GM12878 (cell line): ENCODE results near the gene MB. TPM values are rescaled to one million over a fixed set of nuclear protein-coding genes. Genes with fewer than 3 reads are reported as not detected.

Experiments
- ATAC-seq: fragments of 200-7000 bp; cut with Tn5 transposase; 3 replicates; pipeline ENCODE4 v1.9.1; 2020; ENCODE audit warnings: mild to moderate bottlenecking, moderate library complexity
- BruUV-seq: library from RNA; stranded (reverse); fragments of 400-500 nt; replicated peaks from 2 replicates; lab custom pipeline; 2021; lab: Mats Ljungman, UMichigan
- CTCF ChIA-PET: fragments of 300-600 bp; sonication (Branson Sonifier 250); formaldehyde crosslinking; extraction: SDS; loops from one replicate; lab custom pipeline; 2021; ENCODE audit warnings: inconsistent platforms; lab: Yijun Ruan, JAX
- POLR2A ChIA-PET: fragments of 350-600 bp; formaldehyde crosslinking; extraction: SDS; loops from one replicate; lab custom pipeline; 2021; ENCODE audit warnings: inconsistent platforms; lab: Charles Lee
- RAD21 ChIA-PET: fragments of 300-600 bp; sonication (Branson Sonifier 250); formaldehyde crosslinking; loops from one replicate; lab custom pipeline; 2023; ENCODE audit warnings: antibody characterized with exemption; ENCODE audit not compliant: unreplicated experiment; lab: Charles Lee
- SMC1A ChIA-PET: fragments of 300-600 bp; sonication (Branson Sonifier 250); formaldehyde crosslinking; loops from one replicate; lab custom pipeline; 2023; ENCODE audit not compliant: unreplicated experiment, uncharacterized antibody; lab: Charles Lee
- DNase-seq: peaks from one replicate; pipeline ENCODE4 v3.0.0-alpha.2; 2011; ENCODE audit warnings: low read depth, low spot score
- FAIRE-seq: peaks from 3 replicates; lab custom pipeline; 2011; peaks lifted over from hg19 to GRCh38; lab: Jason Lieb, UNC
- H2AFZ ChIP-seq: 2 replicates; pipeline ENCODE4 v1.6.0; 2011; ENCODE audit warnings: low read depth, low read length, control low read depth; ENCODE audit not compliant: control insufficient read depth
- H3K27ac ChIP-seq: 2 replicates; pipeline ENCODE4 v1.5.1; 2011; ENCODE audit warnings: control low read depth; ENCODE audit not compliant: control insufficient read depth, insufficient read depth
- H3K27me3 ChIP-seq, 2 experiments: replicated peaks in 1 of 2; 2 replicates each; pipeline versions ENCODE4 v1.6.0 to v1.6.1; 2011; ENCODE audit warnings: low read length in 1 of 2; ENCODE audit not compliant: control insufficient read depth in 2 of 2, insufficient read depth in 2 of 2
- H3K36me3 ChIP-seq, 2 experiments: 2 replicates each; pipeline ENCODE4 v1.5.1; 2011; ENCODE audit warnings: low read length in 1 of 2; ENCODE audit not compliant: control insufficient read depth in 2 of 2, insufficient read depth in 2 of 2
- H3K4me1 ChIP-seq: 2 replicates; pipeline ENCODE4 v1.6.1; 2011; ENCODE audit warnings: mild to moderate bottlenecking, low read length, moderate library complexity, mixed read lengths; ENCODE audit not compliant: control insufficient read depth, insufficient read depth
- H3K4me2 ChIP-seq: 2 replicates; pipeline ENCODE4 v1.6.0; 2011; ENCODE audit warnings: control low read depth; ENCODE audit not compliant: control insufficient read depth, insufficient read depth
- H3K4me3 ChIP-seq: fragments of 200-600 bp; sonication (generic); 2 replicates; pipeline ENCODE4 v1.5.1; 2016
- H3K79me2 ChIP-seq: 2 replicates; pipeline ENCODE4 v1.6.0; 2011; ENCODE audit warnings: low read length; ENCODE audit not compliant: control insufficient read depth, insufficient read depth
- H3K9ac ChIP-seq: 2 replicates; pipeline ENCODE4 v1.8.0; 2011; ENCODE audit warnings: low read length, control low read depth, mixed read lengths; ENCODE audit not compliant: control insufficient read depth, insufficient read depth
- H3K9me3 ChIP-seq: replicated peaks from 3 replicates; pipeline ENCODE4 v1.5.1; 2011; ENCODE audit warnings: mild to moderate bottlenecking, low read length; ENCODE audit not compliant: control insufficient read depth, insufficient read depth
- H4K20me1 ChIP-seq: 2 replicates; pipeline ENCODE4 v1.6.0; 2011; ENCODE audit not compliant: control insufficient read depth, insufficient read depth
- BCL11A ChIP-seq: IDR thresholded peaks from 2 replicates; pipeline ENCODE4 v1.6.1; 2011; ENCODE audit warnings: low read depth, low read length
- BHLHE40 ChIP-seq, 2 experiments: fragments of 450-650 bp in 1 of 2; IDR thresholded peaks; 2 replicates each; pipeline ENCODE4 v1.6.1; 2011 to 2017; ENCODE audit warnings: low read depth in 2 of 2, borderline replicate concordance in 1 of 2, improper control_type of control experiment in 1 of 2, low read length in 1 of 2, mild to moderate bottlenecking in 1 of 2
- FOXK2 ChIP-seq: fragments of 450-650 bp; IDR thresholded peaks from 2 replicates; pipeline ENCODE4 v1.6.1; 2017; ENCODE audit warnings: mild to moderate bottlenecking, moderate library complexity
- HCFC1 ChIP-seq: fragments of 150-350 bp; IDR thresholded peaks from 2 replicates; pipeline ENCODE4 v1.6.1; 2014; ENCODE audit warnings: low read length
- HDAC2 ChIP-seq: fragments of 200-600 bp; sonication (generic); IDR thresholded peaks from 2 replicates; pipeline ENCODE4 v1.6.1; 2017
- HDGF ChIP-seq: fragments of 450-650 bp; IDR thresholded peaks from 2 replicates; pipeline ENCODE4 v1.6.1; 2016; ENCODE audit warnings: antibody characterized with exemption
- KLF5 ChIP-seq: fragments of 450-650 bp; IDR thresholded peaks from 2 replicates; pipeline ENCODE4 v1.6.1; 2014; ENCODE audit warnings: mild to moderate bottlenecking; ENCODE audit not compliant: partially characterized antibody
- MEF2B ChIP-seq: fragments of 450-650 bp; IDR thresholded peaks from 2 replicates; pipeline ENCODE4 v1.6.1; 2018; ENCODE audit warnings: mild to moderate bottlenecking, moderate library complexity; ENCODE audit not compliant: partially characterized antibody, poor library complexity, severe bottlenecking
- NBN ChIP-seq: fragments of 450-650 bp; IDR thresholded peaks from 2 replicates; pipeline ENCODE4 v1.6.1; 2016
- NFYA ChIP-seq: IDR thresholded peaks from 2 replicates; pipeline ENCODE4 v1.6.1; 2011; ENCODE audit warnings: low read depth, mild to moderate bottlenecking, low read length, improper control_type of control experiment, borderline replicate concordance
- NFYB ChIP-seq: IDR thresholded peaks from 2 replicates; pipeline ENCODE4 v1.6.1; 2011; ENCODE audit warnings: low read depth, mild to moderate bottlenecking, low read length, improper control_type of control experiment, moderate library complexity; ENCODE audit not compliant: insufficient read depth
- POLR2AphosphoS5 ChIP-seq: IDR thresholded peaks from 2 replicates; pipeline ENCODE4 v1.6.1; 2011; ENCODE audit warnings: mild to moderate bottlenecking, low read length, inconsistent platforms
- RAD21 ChIP-seq: IDR thresholded peaks from 2 replicates; pipeline ENCODE4 v1.6.1; 2011; ENCODE audit warnings: mild to moderate bottlenecking, low read depth, low read length, moderate library complexity; ENCODE audit not compliant: insufficient read depth
- RUNX3 ChIP-seq: IDR thresholded peaks from 2 replicates; pipeline ENCODE4 v1.6.1; 2012; ENCODE audit warnings: low read length, inconsistent platforms
- SREBF2 ChIP-seq: IDR thresholded peaks from 2 replicates; pipeline ENCODE4 v1.6.1; 2012; ENCODE audit warnings: mild to moderate bottlenecking, low read length
- ZNF384 ChIP-seq: IDR thresholded peaks from 2 replicates; pipeline ENCODE4 v1.6.1; 2012; ENCODE audit warnings: low read depth, mild to moderate bottlenecking, low read length, improper control_type of control experiment, borderline replicate concordance
- ZSCAN29 ChIP-seq: fragments of 450-650 bp; IDR thresholded peaks from 2 replicates; pipeline ENCODE4 v1.6.1; 2017; ENCODE audit warnings: mild to moderate bottlenecking, moderate library complexity
- WGBS: methylation state at CpG from one replicate; pipeline ENCODE4 v1.1.6; 2016; ENCODE audit warnings: low lambda C conversion rate; ENCODE audit not compliant: insufficient replicate concordance, insufficient coverage; ENCODE audit errors: missing lambda C conversion rate; 5-methylcytosine and 5-hydroxymethylcytosine counted together
- in situ Hi-C: fragments of 300-500 bp; cut with MboI; formaldehyde crosslinking; loops from 9 replicates; pipeline ENCODE4 v1.14.3; 2018; ENCODE audit warnings: mixed read lengths
- intact Hi-C: fragments of 100-400 bp; cut with micrococcal nuclease; formaldehyde crosslinking; loops from one replicate; pipeline ENCODE4 v1.14.2; 2022; ENCODE audit not compliant: unreplicated experiment
- polyA plus RNA-seq, 11 experiments: library from polyadenylated mRNA; depleted of rRNA in 4 of 11; unstranded in 6 of 11; stranded (reverse) in 5 of 11; fragments of >200 nt; fragmentation: Nextera tagmentation in 4 of 11; fragmentation: Illumina TruSeq in 1 of 11; extraction: Ambion mirVana in 4 of 11; extraction: Trizol in 1 of 11; gene quantifications; 1 replicate in 1 of 11; 2 replicates in 10 of 11; pipeline versions ENCODE4 v1.2.1 to v1.2.3, GENCODE V29; 2011 to 2016; ENCODE audit warnings: inconsistent platforms in 2 of 11, missing spikeins in 2 of 11, low read depth in 1 of 11
- total RNA-seq, 4 experiments: library from RNA; depleted of rRNA in 3 of 4; stranded (reverse); fragments of >200 nt in 3 of 4; fragmentation: Illumina TruSeq in 1 of 4; extraction: Trizol in 1 of 4; gene quantifications; 2 replicates each; pipeline versions ENCODE4 v1.2.1 to v1.2.3, GENCODE V29; 2013 to 2021
- TF ChIP-seq, protein P1 (sequence below): IDR thresholded peaks from 2 replicates; pipeline ENCODE4 v1.6.1; 2012; ENCODE audit warnings: mild to moderate bottlenecking, low read depth, low read length
- TF ChIP-seq, protein P2 (sequence below): IDR thresholded peaks from 2 replicates; pipeline ENCODE4 v1.6.1; 2011; ENCODE audit warnings: low read depth, mild to moderate bottlenecking, low read length, moderate library complexity, borderline replicate concordance; ENCODE audit errors: extremely low read depth
- TF ChIP-seq, protein P3 (sequence below): fragments of 450-650 bp; IDR thresholded peaks from 2 replicates; pipeline ENCODE4 v1.6.1; 2016; ENCODE audit warnings: mild to moderate bottlenecking

MB gene
- total and polyA plus RNA-seq, 10 of the 15 experiments (the other 5 are each of a cell fraction or from before 2014, with no cell fraction given) = 0.09 to 0.41 (median 0.23) TPM; not detected in 3

DNA sequence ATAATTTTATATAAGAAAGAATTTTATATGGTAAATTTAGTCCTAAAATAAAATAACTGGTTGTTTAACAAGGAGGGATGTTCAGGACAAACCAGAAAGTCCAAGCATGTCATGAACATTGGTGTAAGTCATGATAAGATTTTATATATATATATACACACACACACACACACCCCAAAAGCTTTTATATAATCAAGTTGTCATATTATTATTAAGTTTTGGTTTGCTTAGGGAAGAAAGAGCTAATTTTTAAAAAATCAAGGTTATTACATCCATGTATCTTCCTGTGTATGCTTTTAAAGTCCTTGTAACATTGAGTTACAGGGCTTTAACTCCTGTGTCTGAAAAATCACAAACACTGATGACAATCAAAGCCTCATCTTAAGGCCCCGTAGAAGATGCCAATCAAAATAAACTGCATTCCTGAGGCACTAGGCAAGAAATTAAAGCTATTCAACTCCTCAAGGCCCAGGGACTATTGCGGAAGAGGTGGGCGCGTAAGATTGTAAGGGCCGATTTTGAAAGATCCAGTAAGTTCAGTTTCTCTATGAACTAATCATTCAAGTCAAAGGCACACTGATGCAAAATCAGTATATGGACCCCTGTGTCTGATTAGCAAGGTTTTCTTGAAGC is 47.9 kb upstream of the MB start:
- peaks cover 3% of the 10 kb centered on the region; the same call in 2 of the 3 replicates for H3K9me3 ChIP-seq
- H3K27ac ChIP-seq = no peak overlapping the region
- CTCF ChIA-PET = interaction anchor here (0.6 to 2.9 kb wide), 3 partner anchors 14 to 80 kb away, joined by 5 to 11 read pairs (median 6); no protein-coding TSS in a partner anchor

More for the DNA sequence above, 47.9 kb upstream of the MB start:
- POLR2A ChIA-PET = no interaction called here
- RAD21 ChIA-PET = no interaction called here
- DNase-seq (no peak), ATAC-seq (no peak), FAIRE-seq (no peak)
- Histone ChIP-seq H2AFZ (no peak overlapping the region), H3K9ac (no peak overlapping the region), H3K4me2 (no peak overlapping the region), H3K27me3 (no peaks in the 10 kb centered on the region), H3K4me3 (no peak overlapping the region), H3K79me2 (no peaks in the 10 kb centered on the region), H3K4me1 (peaks cover 3% of the 10 kb centered on the region; the same call in 1 of the 2 replicates), H4K20me1 (no peaks in the 10 kb centered on the region), H3K36me3 (peaks cover 0 to 6% of the 10 kb centered on the region in 2 experiments; a peak in 2 of 4 replicates)
- in situ Hi-C loops (no loop called here), intact Hi-C loops (no loop called here)
- 97% methylated on average over 5 of the region's 5 CpGs for WGBS
- SMC1A ChIA-PET = interaction anchor here (1.0 kb wide), 1 partner anchor 120 kb away, joined by 3 read pairs; no protein-coding TSS in a partner anchor
- no peak for TF ChIP-seq BHLHE40 (IDR thresholded peaks at IDR 0.05; ENCODE audit: borderline replicate concordance in 1 of 2, low read depth in 2 of 2, low read length in 1 of 2)
- no peak for TF ChIP-seq POLR2AphosphoS5
- TF ChIP-seq, protein P1, sequence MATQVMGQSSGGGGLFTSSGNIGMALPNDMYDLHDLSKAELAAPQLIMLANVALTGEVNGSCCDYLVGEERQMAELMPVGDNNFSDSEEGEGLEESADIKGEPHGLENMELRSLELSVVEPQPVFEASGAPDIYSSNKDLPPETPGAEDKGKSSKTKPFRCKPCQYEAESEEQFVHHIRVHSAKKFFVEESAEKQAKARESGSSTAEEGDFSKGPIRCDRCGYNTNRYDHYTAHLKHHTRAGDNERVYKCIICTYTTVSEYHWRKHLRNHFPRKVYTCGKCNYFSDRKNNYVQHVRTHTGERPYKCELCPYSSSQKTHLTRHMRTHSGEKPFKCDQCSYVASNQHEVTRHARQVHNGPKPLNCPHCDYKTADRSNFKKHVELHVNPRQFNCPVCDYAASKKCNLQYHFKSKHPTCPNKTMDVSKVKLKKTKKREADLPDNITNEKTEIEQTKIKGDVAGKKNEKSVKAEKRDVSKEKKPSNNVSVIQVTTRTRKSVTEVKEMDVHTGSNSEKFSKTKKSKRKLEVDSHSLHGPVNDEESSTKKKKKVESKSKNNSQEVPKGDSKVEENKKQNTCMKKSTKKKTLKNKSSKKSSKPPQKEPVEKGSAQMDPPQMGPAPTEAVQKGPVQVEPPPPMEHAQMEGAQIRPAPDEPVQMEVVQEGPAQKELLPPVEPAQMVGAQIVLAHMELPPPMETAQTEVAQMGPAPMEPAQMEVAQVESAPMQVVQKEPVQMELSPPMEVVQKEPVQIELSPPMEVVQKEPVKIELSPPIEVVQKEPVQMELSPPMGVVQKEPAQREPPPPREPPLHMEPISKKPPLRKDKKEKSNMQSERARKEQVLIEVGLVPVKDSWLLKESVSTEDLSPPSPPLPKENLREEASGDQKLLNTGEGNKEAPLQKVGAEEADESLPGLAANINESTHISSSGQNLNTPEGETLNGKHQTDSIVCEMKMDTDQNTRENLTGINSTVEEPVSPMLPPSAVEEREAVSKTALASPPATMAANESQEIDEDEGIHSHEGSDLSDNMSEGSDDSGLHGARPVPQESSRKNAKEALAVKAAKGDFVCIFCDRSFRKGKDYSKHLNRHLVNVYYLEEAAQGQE = no peak
- TF ChIP-seq HDAC2 = no peak
- TF ChIP-seq FOXK2 = no peak
- TF ChIP-seq, protein P2, sequence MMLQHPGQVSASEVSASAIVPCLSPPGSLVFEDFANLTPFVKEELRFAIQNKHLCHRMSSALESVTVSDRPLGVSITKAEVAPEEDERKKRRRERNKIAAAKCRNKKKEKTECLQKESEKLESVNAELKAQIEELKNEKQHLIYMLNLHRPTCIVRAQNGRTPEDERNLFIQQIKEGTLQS = no peak
- TF ChIP-seq, protein P3, sequence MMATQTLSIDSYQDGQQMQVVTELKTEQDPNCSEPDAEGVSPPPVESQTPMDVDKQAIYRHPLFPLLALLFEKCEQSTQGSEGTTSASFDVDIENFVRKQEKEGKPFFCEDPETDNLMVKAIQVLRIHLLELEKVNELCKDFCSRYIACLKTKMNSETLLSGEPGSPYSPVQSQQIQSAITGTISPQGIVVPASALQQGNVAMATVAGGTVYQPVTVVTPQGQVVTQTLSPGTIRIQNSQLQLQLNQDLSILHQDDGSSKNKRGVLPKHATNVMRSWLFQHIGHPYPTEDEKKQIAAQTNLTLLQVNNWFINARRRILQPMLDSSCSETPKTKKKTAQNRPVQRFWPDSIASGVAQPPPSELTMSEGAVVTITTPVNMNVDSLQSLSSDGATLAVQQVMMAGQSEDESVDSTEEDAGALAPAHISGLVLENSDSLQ = no peak
- no peak for TF ChIP-seq NFYB
- no peak for TF ChIP-seq NFYA
- no peak for TF ChIP-seq HCFC1
- TF ChIP-seq RAD21 = no peak
- no peak for TF ChIP-seq MEF2B
- TF ChIP-seq NBN = no peak
- no peak for TF ChIP-seq RUNX3
- TF ChIP-seq HDGF = no peak
- no peak for TF ChIP-seq ZSCAN29
- no peak for TF ChIP-seq ZNF384
- TF ChIP-seq BCL11A = no peak
- TF ChIP-seq SREBF2 = no peak
- no peak for TF ChIP-seq KLF5
- BruUV-seq = no TSS peak
